CD4-positive, alpha-beta T cell treated with Interleukin-15 for 4 hours (primary cell): ENCODE results near the gene GET4.

Experiments
- DNase-seq: peaks from one replicate; pipeline ENCODE4 v3.0.0-alpha.2; 2020; ENCODE audit warnings: low spot score

GET4 gene

GRCh38 chr7:876077-876971, at the start of gene GET4:
TSS of gene GET4 (plus strand) at chr7:876554. CDS start at chr7:876646, 92 bp downstream.
- DNase-seq = peak; percentile 99

- no peak for DNase-seq
Measured at GRCh38 chr7:828793-829561, 47.4 kb upstream of the GET4 start.

DNA sequence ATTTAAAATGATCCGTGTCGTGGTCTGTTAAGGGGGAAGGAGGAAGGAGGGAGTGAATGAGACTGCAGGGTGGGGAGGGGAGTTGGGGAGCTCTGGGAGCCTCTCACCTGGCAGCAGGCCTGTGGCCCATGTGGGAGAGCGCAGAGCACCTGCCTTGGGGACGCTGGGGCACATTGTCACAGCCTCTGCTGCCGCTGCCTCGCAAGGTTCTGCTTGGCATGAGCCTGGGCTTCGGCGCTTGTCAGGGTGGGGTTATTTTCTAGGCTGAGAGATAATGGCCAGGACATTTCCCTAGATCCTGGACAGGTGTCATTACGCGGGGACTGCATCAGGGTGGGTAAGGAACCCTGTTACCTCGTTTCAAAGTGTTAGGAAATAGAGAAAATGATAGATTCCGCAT, 46.3 kb upstream of the GET4 start:
- DNase-seq = no peak

- DNase-seq = peak; percentile 78
Measured at GRCh38 chr7:831596-832166, 44.7 kb upstream of the GET4 start.

- peak; percentile 86 for DNase-seq
Measured at GRCh38 chr7:832167-832967, 44.0 kb upstream of the GET4 start, which contains the start of gene SUN1. TSS of gene SUN1 (plus strand) at chr7:832476. CDS start at chr7:832525, 49 bp downstream.

GRCh38 chr7:832968-833424, 43.4 kb upstream of the GET4 start:
- DNase-seq = no peak

DNA sequence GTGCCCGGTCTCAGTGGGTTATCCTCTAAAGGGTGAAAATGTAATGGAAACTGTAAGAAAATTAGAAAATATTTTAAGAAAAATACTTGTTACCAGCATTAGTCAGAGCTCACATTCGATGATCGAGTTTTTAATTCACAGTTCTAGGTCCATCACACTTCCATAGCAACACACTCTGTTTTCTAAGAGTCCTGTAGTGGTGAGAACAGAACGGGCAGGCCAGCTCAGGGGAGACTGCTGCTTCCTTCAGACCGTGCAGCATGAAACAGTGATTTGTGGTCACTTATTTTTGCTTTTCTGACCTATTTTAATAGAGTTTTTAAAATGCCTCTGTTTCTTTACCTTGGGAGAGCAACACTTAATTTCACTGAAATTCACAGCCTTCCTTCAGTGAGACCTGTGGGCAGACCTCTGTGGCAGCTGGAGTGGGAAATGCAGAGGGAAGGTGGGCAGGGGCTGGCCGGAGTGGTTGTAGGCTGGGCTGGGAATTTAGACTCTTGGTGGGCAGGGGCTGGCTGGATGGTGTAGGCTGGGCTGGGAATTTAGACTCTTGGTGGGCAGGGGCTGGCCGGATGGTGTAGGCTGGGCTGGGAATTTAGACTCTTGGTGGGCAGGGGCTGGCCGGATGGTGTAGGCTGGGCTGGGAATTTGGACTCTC, 42.6 kb upstream of the GET4 start:
- DNase-seq = no peak

DNA sequence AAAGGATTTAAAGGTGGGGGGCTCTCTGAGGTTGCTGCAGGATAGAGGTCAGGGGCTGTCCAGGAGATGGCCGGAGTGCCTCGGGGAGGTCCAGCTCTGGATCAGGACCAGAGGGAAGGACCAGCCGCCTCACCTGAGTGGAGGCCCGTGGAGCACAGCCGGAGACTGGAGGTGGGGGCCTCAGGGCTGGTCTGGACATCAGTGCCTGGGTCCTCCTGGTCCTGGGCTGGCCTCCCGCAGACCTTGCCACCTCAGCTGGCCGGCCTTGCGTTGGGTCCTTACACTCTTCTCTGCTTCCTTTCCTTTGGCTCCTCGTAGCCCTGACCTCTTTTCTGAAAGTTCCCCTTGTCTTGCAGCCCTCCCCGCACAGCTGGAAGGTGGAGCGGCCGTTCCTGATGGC, 42.1 kb upstream of the GET4 start:
- no peak for DNase-seq

GRCh38 chr7:835021-835420, 41.3 kb upstream of the GET4 start:
- no peak for DNase-seq

DNA sequence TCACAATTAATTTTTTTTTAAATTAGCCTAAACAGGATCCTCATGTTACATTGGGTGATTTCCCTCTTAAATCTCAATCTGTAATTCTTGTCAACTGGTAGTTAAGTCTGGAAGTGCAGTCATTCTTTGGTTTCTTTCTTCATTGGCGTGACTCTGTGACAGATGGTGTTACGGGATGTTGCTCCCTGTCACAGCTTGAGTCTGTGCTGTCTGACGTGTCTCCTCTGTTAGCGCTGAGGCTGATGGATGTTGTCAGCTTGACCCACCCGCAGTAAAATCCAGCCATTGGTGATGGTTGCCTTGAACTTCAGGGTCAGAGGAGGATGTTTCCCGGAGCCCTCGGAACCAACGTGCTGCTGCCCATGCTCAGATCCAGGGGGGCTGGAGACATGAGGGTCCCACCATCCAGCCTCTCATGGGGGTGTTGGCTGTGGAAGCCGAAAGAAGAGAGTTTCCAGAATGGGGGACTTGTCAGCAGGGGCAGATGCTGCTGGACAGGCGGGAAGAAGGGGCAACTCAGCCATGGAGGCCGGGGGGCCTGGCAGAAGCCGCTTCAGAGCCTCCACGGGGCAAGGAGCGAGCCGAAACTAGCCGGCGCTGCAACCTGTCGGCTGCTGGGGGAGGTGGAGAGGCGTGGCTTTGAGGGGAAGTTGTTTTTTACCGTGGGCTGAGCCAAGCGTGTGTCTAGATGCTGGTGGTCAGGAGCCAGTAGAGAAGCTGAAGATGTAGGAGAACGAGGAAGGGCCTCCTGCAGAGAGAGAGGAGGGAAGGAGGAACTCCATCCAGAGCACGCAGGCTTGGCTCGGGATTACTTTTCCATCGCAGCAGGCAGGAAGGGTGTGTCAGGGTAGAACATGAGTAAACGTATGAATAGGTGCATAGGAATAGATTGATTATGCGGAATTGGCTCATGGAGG, 40.6 kb upstream of the GET4 start:
- DNase-seq = no peak

DNA sequence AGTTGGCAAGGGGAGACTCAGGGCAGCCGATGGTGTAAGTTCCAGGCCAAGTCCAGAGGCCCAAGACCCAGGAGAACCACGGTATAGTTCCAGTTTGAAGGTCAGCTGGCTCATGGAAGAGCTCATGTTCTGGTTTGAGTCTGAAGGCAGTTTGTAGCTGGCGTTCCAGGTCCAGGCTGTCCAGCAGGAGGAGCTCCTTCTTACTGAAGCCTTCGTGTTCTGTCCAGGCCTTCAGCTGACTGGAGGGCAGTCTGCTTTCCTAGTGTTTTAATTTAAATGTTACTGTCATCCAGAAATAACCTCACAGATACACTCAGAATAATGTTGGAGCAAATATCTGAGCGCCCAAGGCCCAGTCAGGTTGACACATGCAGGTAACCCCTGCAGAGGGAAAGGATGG, 39.9 kb upstream of the GET4 start:
- no peak for DNase-seq

GRCh38 chr7:837001-837400, 39.4 kb upstream of the GET4 start:
- no peak for DNase-seq

DNA sequence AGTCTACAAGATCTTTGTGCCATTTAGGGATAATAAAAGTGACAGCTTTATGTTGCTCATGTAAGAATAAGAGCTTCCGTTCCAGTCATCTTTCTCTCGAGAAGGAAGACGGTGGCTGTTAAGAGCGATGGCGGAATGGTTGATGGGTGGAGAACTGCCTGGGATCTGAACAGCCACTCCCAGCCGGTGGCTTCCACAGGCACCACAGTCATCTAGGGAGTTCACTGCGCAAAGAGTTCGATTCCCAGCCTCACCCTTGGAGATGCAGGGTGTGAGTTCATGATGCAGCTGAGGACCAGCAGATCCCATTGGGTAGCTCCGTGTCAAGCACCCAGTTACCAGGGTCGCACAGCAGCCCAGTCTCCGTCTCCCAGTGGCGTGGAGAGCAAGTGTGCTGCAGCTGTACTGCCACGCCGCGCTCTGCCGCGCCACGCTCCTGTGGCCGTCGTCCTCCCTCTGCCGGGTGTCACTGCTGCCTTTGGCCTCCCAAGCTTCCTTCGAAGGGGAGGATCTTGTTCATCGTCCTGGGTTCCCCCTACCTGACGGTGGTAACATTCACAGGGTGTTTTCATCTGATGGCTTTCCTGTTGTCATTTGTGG, 36.3 kb upstream of the GET4 start:
- no peak for DNase-seq

DNA sequence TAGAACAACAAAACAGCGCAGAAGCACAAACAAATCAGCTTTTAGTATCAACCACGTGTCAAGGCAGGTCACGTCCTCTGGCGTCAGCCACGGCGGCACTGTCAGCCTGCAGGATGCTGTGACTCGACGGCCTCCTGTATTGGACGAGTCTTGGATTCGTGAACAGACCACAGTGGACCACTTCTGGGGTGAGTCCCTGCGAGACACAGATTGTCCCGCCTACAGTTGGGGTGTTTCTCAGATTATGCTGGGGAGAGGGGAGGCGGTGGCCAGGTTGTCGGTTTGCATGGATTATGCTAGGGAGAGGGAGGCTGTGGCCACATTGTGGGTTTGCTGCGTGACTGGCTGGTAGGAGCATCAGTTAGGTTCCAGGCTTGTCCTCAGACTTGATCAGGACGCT, 34.4 kb upstream of the GET4 start:
- DNase-seq = no peak

DNA sequence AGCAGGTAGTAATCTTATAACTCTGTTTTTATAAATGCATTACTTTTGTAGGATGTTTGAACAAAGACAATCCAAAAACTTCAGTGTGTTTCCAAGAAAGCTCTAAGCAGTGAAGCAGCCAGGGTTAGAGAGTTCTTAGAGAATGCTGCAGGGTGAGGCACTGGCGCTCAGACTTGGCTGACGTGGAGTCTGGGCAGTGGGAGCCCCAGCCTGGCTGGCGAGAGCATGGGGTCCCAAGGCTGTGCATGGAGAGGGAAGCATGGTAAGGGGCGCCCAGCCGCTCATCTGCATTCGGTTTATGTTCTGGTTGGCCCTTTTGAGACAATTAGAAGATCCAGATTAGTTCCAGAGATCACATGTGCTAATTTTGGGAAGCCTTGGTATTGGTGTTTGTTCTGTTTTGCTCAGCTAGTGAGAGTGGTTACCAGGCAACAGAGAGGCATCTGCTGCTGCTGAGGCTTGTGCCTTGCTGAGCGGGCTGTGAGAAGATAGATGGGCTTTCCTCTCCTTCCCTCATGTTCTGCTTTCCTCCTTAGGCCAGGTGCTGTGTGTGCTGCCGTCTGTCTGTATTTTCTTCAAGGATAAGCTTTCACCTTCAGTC, 33.8 kb upstream of the GET4 start:
- DNase-seq = no peak

DNA sequence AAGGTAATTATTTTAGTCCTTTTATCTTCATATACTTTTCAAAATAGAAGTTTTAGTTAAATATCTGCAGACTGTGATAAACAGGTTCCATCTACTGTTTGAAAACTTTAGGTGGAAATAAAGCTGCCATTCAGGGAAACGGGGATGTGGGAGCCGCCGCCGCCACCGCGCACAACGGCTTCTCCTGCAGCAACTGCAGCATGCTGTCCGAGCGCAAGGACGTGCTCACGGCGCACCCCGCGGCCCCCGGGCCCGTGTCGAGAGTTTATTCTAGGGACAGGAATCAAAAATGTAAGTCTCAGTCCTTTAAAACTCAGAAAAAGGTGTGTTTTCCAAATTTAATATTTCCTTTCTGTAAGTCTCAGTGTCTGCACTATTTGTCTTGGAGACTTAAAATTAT, 33.1 kb upstream of the GET4 start:
- no peak for DNase-seq

GRCh38 chr7:844043-844442, 32.3 kb upstream of the GET4 start:
- DNase-seq = no peak

DNA sequence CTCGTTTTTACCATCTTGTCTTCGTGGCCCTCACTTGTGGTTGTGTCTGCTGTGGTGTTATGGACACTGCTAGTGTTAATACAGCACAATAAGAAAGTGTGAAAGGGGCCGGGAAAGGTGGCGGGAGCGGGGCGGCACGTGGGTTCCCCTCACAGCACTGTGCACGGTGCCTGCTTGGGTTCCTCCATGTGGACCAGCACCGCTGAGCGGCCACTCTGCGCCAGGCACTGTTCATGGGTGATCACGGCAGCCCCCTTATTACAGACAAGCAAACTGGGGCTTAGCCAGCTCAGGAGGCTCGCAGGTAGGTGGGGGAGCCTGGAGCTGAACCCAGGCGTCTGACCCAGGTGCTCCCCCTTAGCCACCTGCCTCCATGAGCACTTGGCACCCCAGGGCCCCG, 31.8 kb upstream of the GET4 start:
- no peak for DNase-seq

DNA sequence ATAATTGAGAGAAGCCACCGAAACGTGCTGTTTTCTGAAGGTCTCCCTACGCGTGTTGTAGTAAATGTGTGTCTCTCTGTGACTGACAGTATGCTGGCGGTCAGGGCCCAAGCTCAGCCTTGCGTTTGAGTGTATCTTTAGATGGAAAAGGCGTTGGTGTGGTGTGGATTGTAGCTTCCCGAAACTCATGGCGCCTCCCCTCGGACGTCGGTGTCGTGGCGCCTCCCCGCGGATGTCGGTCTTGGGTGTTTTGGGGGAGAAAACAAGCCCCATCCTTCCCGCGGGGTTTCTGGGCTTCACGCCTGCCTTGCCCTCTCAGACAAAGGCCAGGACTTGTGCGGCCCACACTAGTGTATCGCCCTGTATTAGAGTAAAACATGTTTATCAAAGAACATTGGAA, 31.3 kb upstream of the GET4 start:
- no peak for DNase-seq
